ENCODE results near the gene SRPK2. TPM values are rescaled to one million over a fixed set of nuclear protein-coding genes. Genes with fewer than 3 reads are reported as not detected.

The SRPK2 gene
- total RNA-seq, 4 donors from 2014 or later = 29.5 to 48.2 (median 30.6) TPM

- TF ChIP-seq CTCF (IDR thresholded peaks at IDR 0.05) = no peak
These were observed 301.9 kb downstream of the SRPK2 start for GRCh38 chr7:105086850-105087249.

GRCh38 chr7:105084581-105084980, 304.1 kb downstream of the SRPK2 start:
- ATAC-seq (ENCODE audit: low FRiP score) (no peak), DNase-seq (ENCODE audit: low spot score) (no peak)
- no peak for TF ChIP-seq CTCF (IDR thresholded peaks at IDR 0.05)

More at GRCh38 chr7:105086850-105087249, 301.9 kb downstream of the SRPK2 start:
- ATAC-seq (ENCODE audit: low FRiP score) = no peak
- no peak for DNase-seq (ENCODE audit: low spot score)

GRCh38 chr7:105079348-105079747, 309.4 kb downstream of the SRPK2 start:
- DNase-seq (ENCODE audit: low spot score) (no peak), ATAC-seq (ENCODE audit: low FRiP score) (no peak)
- TF ChIP-seq CTCF (IDR thresholded peaks at IDR 0.05) = no peak

- no peak for ATAC-seq (ENCODE audit: low FRiP score)
- no peak for TF ChIP-seq CTCF (IDR thresholded peaks at IDR 0.05)
- DNase-seq (ENCODE audit: low spot score) = no peak
These were observed 315.6 kb downstream of the SRPK2 start for GRCh38 chr7:105073143-105073542.

GRCh38 chr7:105068886-105069285, 319.8 kb downstream of the SRPK2 start:
- DNase-seq (ENCODE audit: low spot score) (no peak), ATAC-seq (ENCODE audit: low FRiP score) (no peak)
- no peak for TF ChIP-seq CTCF (IDR thresholded peaks at IDR 0.05)

- TF ChIP-seq CTCF (IDR thresholded peaks at IDR 0.05) = no peak
- no peak for ATAC-seq (ENCODE audit: low FRiP score)
- DNase-seq (ENCODE audit: low spot score) = no peak
These were observed 321.0 kb downstream of the SRPK2 start for GRCh38 chr7:105067691-105068090.

Small RNA genes lying within 50 kb of the gene (small RNA-seq; reads per million reads assigned to genes)
- not detected for gene AC005070.2
- not detected for gene RNU6-1322P

Other genes starting within 250 kb of the SRPK2 start
- 10 to 100 TPM; 12.6 to 42.3 (median 13.1) TPM for gene PUS7, start 133.3 kb upstream of the SRPK2 start, total RNA-seq
- gene RINT1, start 143.3 kb upstream of the SRPK2 start, total RNA-seq = 10 to 100 TPM; 12.7 to 25.7 (median 14.8) TPM
- gene EFCAB10, start 192.6 kb upstream of the SRPK2 start, total RNA-seq = not detected

All from omental fat pad (tissue), 4 donors.